HepG2 (cell line): ENCODE results near the gene DHX8. TPM values are rescaled to one million over a fixed set of nuclear protein-coding genes. Genes with fewer than 3 reads are reported as not detected.
A peak's percentile ranks its signal among the peaks of the same experiment; 100 is the strongest.

Experiments
- BCL6 ChIP-seq: IDR thresholded peaks from 2 replicates; pipeline ENCODE4 v1.6.1; 2016; ENCODE audit warnings: missing genetic modification reagents, missing compliant biosample characterization
- CBX1 ChIP-seq: IDR thresholded peaks from one replicate; pipeline ENCODE4 v1.6.1; 2016; ENCODE audit warnings: antibody characterized with exemption, low read depth
- CHD2 ChIP-seq: IDR thresholded peaks from 2 replicates; pipeline ENCODE4 v1.6.1; 2011; ENCODE audit warnings: low read depth, low read length, improper control_type of control experiment
- DMAP1 ChIP-seq: IDR thresholded peaks from 2 replicates; pipeline ENCODE4 v1.6.1; 2016
- DPF2 ChIP-seq: sonication (generic); formaldehyde crosslinking; IDR thresholded peaks from 2 replicates; pipeline ENCODE4 v1.4.0; 2020; ENCODE audit warnings: mild to moderate bottlenecking, low read depth, missing genetic modification reagents, borderline replicate concordance
- GATA4 ChIP-seq: sonication (generic); IDR thresholded peaks from 2 replicates; pipeline ENCODE4 v1.6.1; 2016; ENCODE audit warnings: antibody characterized with exemption, low read depth, borderline replicate concordance
- HDAC6 ChIP-seq: fragments of 200-600 bp; sonication (generic); IDR thresholded peaks from 2 replicates; pipeline ENCODE4 v1.7.0; 2017; ENCODE audit warnings: mild to moderate bottlenecking, antibody characterized with exemption, low read length, low read depth
- HMG20B ChIP-seq: conservative IDR thresholded peaks from 2 replicates; pipeline ENCODE4 v1.6.1; 2016; ENCODE audit warnings: missing genetic modification reagents, missing compliant biosample characterization
- NAIF1 ChIP-seq: sonication (generic); formaldehyde crosslinking; IDR thresholded peaks from 2 replicates; pipeline ENCODE4 v1.5.0; 2020; ENCODE audit warnings: mild to moderate bottlenecking, missing genetic modification reagents, borderline replicate concordance
- NFKB2 ChIP-seq: sonication (generic); formaldehyde crosslinking; IDR thresholded peaks from 2 replicates; pipeline ENCODE4 v1.4.0; 2020; ENCODE audit warnings: missing genetic modification reagents, borderline replicate concordance
- NONO ChIP-seq, 2 experiments: fragments of 450-650 bp in 1 of 2; sonication (generic) in 1 of 2; formaldehyde crosslinking in 1 of 2; IDR thresholded peaks in 1 of 2; conservative IDR thresholded peaks in 1 of 2; 2 replicates each; pipeline versions ENCODE4 v1.6.1 to v1.8.0; 2017 to 2022; ENCODE audit warnings: mild to moderate bottlenecking in 1 of 2, missing genetic modification reagents in 1 of 2, moderate library complexity in 1 of 2
- PAF1 ChIP-seq: IDR thresholded peaks from 2 replicates; pipeline ENCODE4 v1.6.1; 2016; ENCODE audit warnings: missing genetic modification reagents, missing compliant biosample characterization
- PCBP1 ChIP-seq: fragments of 200-400 bp; formaldehyde crosslinking; IDR thresholded peaks from 2 replicates; pipeline ENCODE4 v1.6.1; 2017; ENCODE audit warnings: mild to moderate bottlenecking, low read depth, low read length, borderline replicate concordance
- REL ChIP-seq: sonication (generic); formaldehyde crosslinking; conservative IDR thresholded peaks from 2 replicates; pipeline ENCODE4 v1.8.0; 2022; ENCODE audit warnings: mild to moderate bottlenecking, missing genetic modification reagents, moderate library complexity
- REPIN1 ChIP-seq: sonication (generic); formaldehyde crosslinking; IDR thresholded peaks from 2 replicates; pipeline ENCODE4 v1.8.0; 2022; ENCODE audit warnings: missing genetic modification reagents, low read depth, mild to moderate bottlenecking, borderline replicate concordance
- ZBTB1 ChIP-seq: sonication (generic); formaldehyde crosslinking; IDR thresholded peaks from 2 replicates; pipeline ENCODE4 v1.4.0; 2020; ENCODE audit warnings: missing genetic modification reagents, borderline replicate concordance
- ZMYM4 ChIP-seq: sonication (generic); formaldehyde crosslinking; IDR thresholded peaks from 2 replicates; pipeline ENCODE4 v1.8.1; 2023; ENCODE audit warnings: mild to moderate bottlenecking, missing genetic modification reagents
- ZNF260 ChIP-seq: sonication (generic); formaldehyde crosslinking; IDR thresholded peaks from 2 replicates; pipeline ENCODE4 v1.4.0; 2020; ENCODE audit warnings: missing genetic modification reagents, low read depth, mild to moderate bottlenecking, borderline replicate concordance
- ZNF530 ChIP-seq: sonication (generic); formaldehyde crosslinking; IDR thresholded peaks from 2 replicates; pipeline ENCODE4 v1.5.0; 2020; ENCODE audit warnings: low read depth, mild to moderate bottlenecking, missing genetic modification reagents
- ZNF567 ChIP-seq: sonication (generic); formaldehyde crosslinking; IDR thresholded peaks from 2 replicates; pipeline ENCODE4 v1.8.1; 2023; ENCODE audit warnings: mild to moderate bottlenecking, missing genetic modification reagents, borderline replicate concordance
- ZNF773 ChIP-seq: sonication (generic); formaldehyde crosslinking; IDR thresholded peaks from 2 replicates; pipeline ENCODE4 v1.4.0; 2020; ENCODE audit warnings: missing genetic modification reagents, borderline replicate concordance
- ZSCAN25 ChIP-seq: sonication (generic); formaldehyde crosslinking; IDR thresholded peaks from 2 replicates; pipeline ENCODE4 v1.8.0; 2022; ENCODE audit warnings: mild to moderate bottlenecking, missing genetic modification reagents
- ZSCAN29 ChIP-seq: sonication (generic); formaldehyde crosslinking; conservative IDR thresholded peaks from 2 replicates; pipeline ENCODE4 v1.4.0; 2020; ENCODE audit warnings: mild to moderate bottlenecking, missing genetic modification reagents
- polyA plus RNA-seq, 8 experiments: library from polyadenylated mRNA; depleted of rRNA in 3 of 8; stranded (reverse) in 7 of 8; unstranded in 1 of 8; fragments of >200 nt; fragmentation: Illumina TruSeq in 4 of 8; extraction: Trizol in 4 of 8; gene quantifications; 2 replicates each; pipeline versions ENCODE4 v1.2.1 to v1.2.3, GENCODE V29; 2011 to 2016; ENCODE audit warnings: low read depth in 4 of 8, missing spikeins in 1 of 8, mixed read lengths in 1 of 8; ENCODE audit not compliant: insufficient read depth in 1 of 8
- total RNA-seq, 5 experiments: library from RNA; depleted of rRNA; stranded (reverse); fragments of >200 nt; fragmentation: Illumina TruSeq; extraction: Trizol; gene quantifications; 2 replicates each; pipeline ENCODE4 v1.2.3, GENCODE V29; 2016; ENCODE audit warnings: low read depth in 1 of 5
- TF ChIP-seq, protein P1 (sequence below): IDR thresholded peaks from 2 replicates; pipeline ENCODE4 v1.6.1; 2016; ENCODE audit warnings: low read depth, control low read depth
- TF ChIP-seq, protein P2 (sequence below): sonication (generic); formaldehyde crosslinking; conservative IDR thresholded peaks from 2 replicates; pipeline ENCODE4 v1.5.0; 2020; ENCODE audit warnings: missing genetic modification reagents
- TF ChIP-seq, protein P3 (sequence below): sonication (generic); formaldehyde crosslinking; conservative IDR thresholded peaks from 2 replicates; pipeline ENCODE4 v1.4.0; 2020; ENCODE audit warnings: missing genetic modification reagents

Gene DHX8
- total and polyA plus RNA-seq, 2 of the 13 experiments (the other 11 are each of a cell fraction or from before 2014, with no cell fraction given), result 24.8 to 48.9 TPM

DNA sequence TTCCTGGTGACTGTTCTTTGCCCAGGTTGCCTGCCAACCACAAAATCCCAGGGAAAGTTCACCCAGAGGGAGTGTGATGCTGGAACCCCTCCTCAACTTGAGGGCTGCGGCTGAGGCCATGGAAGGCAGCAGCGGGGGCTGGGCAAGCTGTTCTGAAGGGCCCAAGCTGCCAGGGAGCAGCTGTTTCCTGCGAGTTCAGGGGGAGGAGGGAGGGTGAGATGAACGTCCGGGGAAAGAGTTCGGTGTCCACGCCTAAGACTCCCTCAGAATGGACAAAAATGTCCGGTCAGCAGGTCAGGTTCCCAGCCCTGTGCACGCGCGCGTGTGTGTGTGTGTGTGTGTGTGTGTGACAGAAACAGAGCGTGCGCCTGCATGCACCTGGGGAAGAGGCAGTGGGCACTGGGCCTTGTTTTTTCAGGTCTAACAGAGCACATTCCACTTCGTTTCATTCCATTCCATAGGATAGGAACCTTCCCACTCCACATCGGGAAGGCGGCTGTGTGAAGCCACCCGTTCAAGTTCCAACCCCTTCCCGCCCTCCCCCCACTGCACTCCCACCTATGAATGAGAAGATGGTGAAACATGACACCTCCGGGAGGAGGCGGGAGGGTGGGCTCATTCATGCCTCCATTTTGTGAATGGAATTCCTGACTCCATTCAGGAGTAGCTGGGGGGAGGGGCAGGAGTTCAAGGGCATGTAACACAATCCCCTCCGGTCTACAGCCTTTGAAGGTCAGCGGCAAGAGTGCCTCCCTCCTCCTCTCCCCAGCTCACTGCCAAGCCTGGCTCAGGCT is 46.7 kb downstream of the DHX8 start (continued):
- TF ChIP-seq DPF2 (CRISPR knock-in tag) (peak; percentile 97), ZNF773 (no peak), REL (CRISPR knock-in tag) (peak; percentile 78), HDAC6 (no peak), ZBTB1 (CRISPR knock-in tag) (no peak), ZSCAN29 (CRISPR knock-in tag) (peak; percentile 97), CHD2 (peak; percentile 79), GATA4 (peak; percentile 29), ZNF567 (CRISPR knock-in tag) (no peak; the same call in none of the 2 replicates), NFKB2 (CRISPR knock-in tag) (peak; percentile 65), PCBP1 (peak; percentile 74; the same call in 1 of the 2 replicates), NAIF1 (peak; percentile 46; the same call in 1 of the 2 replicates), ZNF530 (CRISPR knock-in tag) (no peak), ZSCAN25 (peak; percentile 56), DMAP1 (CRISPR knock-in tag) (peak; percentile 92), REPIN1 (CRISPR knock-in tag) (peak; percentile 99), PAF1 (CRISPR knock-in tag) (peak; percentile 83), NONO (IDR thresholded peaks at IDR 0.05) (no peak), NONO (CRISPR knock-in tag; conservative IDR thresholded peaks at IDR 0.05) (peak; percentile 93), ZMYM4 (CRISPR knock-in tag) (peak; percentile 86), HMG20B (CRISPR knock-in tag) (peak; percentile 90; the same call in 1 of the 2 replicates), CBX1 (peak; percentile 3), BCL6 (CRISPR knock-in tag) (peak; percentile 96), ZNF260 (CRISPR knock-in tag) (no peak)
- TF ChIP-seq, protein P1, sequence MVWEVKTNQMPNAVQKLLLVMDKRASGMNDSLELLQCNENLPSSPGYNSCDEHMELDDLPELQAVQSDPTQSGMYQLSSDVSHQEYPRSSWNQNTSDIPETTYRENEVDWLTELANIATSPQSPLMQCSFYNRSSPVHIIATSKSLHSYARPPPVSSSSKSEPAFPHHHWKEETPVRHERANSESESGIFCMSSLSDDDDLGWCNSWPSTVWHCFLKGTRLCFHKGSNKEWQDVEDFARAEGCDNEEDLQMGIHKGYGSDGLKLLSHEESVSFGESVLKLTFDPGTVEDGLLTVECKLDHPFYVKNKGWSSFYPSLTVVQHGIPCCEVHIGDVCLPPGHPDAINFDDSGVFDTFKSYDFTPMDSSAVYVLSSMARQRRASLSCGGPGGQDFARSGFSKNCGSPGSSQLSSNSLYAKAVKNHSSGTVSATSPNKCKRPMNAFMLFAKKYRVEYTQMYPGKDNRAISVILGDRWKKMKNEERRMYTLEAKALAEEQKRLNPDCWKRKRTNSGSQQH (CRISPR knock-in tag), result peak; percentile 97; the same call in 1 of the 2 replicates
- TF ChIP-seq, protein P2, sequence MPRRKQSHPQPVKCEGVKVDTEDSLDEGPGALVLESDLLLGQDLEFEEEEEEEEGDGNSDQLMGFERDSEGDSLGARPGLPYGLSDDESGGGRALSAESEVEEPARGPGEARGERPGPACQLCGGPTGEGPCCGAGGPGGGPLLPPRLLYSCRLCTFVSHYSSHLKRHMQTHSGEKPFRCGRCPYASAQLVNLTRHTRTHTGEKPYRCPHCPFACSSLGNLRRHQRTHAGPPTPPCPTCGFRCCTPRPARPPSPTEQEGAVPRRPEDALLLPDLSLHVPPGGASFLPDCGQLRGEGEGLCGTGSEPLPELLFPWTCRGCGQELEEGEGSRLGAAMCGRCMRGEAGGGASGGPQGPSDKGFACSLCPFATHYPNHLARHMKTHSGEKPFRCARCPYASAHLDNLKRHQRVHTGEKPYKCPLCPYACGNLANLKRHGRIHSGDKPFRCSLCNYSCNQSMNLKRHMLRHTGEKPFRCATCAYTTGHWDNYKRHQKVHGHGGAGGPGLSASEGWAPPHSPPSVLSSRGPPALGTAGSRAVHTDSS (CRISPR knock-in tag), result no peak
- TF ChIP-seq, protein P3, sequence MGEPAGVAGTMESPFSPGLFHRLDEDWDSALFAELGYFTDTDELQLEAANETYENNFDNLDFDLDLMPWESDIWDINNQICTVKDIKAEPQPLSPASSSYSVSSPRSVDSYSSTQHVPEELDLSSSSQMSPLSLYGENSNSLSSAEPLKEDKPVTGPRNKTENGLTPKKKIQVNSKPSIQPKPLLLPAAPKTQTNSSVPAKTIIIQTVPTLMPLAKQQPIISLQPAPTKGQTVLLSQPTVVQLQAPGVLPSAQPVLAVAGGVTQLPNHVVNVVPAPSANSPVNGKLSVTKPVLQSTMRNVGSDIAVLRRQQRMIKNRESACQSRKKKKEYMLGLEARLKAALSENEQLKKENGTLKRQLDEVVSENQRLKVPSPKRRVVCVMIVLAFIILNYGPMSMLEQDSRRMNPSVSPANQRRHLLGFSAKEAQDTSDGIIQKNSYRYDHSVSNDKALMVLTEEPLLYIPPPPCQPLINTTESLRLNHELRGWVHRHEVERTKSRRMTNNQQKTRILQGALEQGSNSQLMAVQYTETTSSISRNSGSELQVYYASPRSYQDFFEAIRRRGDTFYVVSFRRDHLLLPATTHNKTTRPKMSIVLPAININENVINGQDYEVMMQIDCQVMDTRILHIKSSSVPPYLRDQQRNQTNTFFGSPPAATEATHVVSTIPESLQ, result 0 out of 2 replicates have a peak, but pooled peaks have one; percentile 56
